ENCODE data around the gene CPT2.

The CPT2 gene

GRCh38 chr1:53156783-53157182, 39.8 kb upstream of the CPT2 start:
- TF ChIP-seq CTCF (IDR thresholded peaks at IDR 0.05; ENCODE audit: insufficient read depth, missing control alignments) = no peak
- no peak for FAIRE-seq
- no peak for DNase-seq (ENCODE audit: insufficient read length, low spot score)

- FAIRE-seq (no peak), DNase-seq (ENCODE audit: insufficient read length, low spot score) (no peak)
- TF ChIP-seq CTCF (IDR thresholded peaks at IDR 0.05; ENCODE audit: insufficient read depth, missing control alignments) = no peak
Observed at GRCh38 chr1:53158900-53159299, 37.7 kb upstream of the CPT2 start.

- FAIRE-seq (no peak), DNase-seq (ENCODE audit: insufficient read length, low spot score) (no peak)
- TF ChIP-seq CTCF (IDR thresholded peaks at IDR 0.05; ENCODE audit: insufficient read depth, missing control alignments) = no peak
Observed at GRCh38 chr1:53160924-53161378, 35.7 kb upstream of the CPT2 start.

- DNase-seq (ENCODE audit: insufficient read length, low spot score) (no peak), FAIRE-seq (no peak)
- TF ChIP-seq CTCF (IDR thresholded peaks at IDR 0.05; ENCODE audit: insufficient read depth, missing control alignments) = no peak
Observed at GRCh38 chr1:53162621-53163020, 34.0 kb upstream of the CPT2 start.

GRCh38 chr1:53163291-53163768, 33.3 kb upstream of the CPT2 start:
- TF ChIP-seq CTCF (IDR thresholded peaks at IDR 0.05; ENCODE audit: insufficient read depth, missing control alignments) = no peak
- FAIRE-seq = no peak
- no peak for DNase-seq (ENCODE audit: insufficient read length, low spot score)

GRCh38 chr1:53165408-53165961, 31.1 kb upstream of the CPT2 start:
- DNase-seq (ENCODE audit: insufficient read length, low spot score) (no peak), FAIRE-seq (no peak)
- TF ChIP-seq CTCF (IDR thresholded peaks at IDR 0.05; ENCODE audit: insufficient read depth, missing control alignments) = no peak

GRCh38 chr1:53166366-53166765, 30.3 kb upstream of the CPT2 start:
- FAIRE-seq = no peak
- DNase-seq (ENCODE audit: insufficient read length, low spot score) = no peak
- no peak for TF ChIP-seq CTCF (IDR thresholded peaks at IDR 0.05; ENCODE audit: insufficient read depth, missing control alignments)

All from D721Med (cell line).